ENCODE measurements around the gene ANO8. TPM values are rescaled to one million over a fixed set of nuclear protein-coding genes. Genes with fewer than 3 reads are reported as not detected.

Gene ANO8
- total RNA-seq, 2 donors from 2014 or later = 11.1 to 13.7 TPM

DNA sequence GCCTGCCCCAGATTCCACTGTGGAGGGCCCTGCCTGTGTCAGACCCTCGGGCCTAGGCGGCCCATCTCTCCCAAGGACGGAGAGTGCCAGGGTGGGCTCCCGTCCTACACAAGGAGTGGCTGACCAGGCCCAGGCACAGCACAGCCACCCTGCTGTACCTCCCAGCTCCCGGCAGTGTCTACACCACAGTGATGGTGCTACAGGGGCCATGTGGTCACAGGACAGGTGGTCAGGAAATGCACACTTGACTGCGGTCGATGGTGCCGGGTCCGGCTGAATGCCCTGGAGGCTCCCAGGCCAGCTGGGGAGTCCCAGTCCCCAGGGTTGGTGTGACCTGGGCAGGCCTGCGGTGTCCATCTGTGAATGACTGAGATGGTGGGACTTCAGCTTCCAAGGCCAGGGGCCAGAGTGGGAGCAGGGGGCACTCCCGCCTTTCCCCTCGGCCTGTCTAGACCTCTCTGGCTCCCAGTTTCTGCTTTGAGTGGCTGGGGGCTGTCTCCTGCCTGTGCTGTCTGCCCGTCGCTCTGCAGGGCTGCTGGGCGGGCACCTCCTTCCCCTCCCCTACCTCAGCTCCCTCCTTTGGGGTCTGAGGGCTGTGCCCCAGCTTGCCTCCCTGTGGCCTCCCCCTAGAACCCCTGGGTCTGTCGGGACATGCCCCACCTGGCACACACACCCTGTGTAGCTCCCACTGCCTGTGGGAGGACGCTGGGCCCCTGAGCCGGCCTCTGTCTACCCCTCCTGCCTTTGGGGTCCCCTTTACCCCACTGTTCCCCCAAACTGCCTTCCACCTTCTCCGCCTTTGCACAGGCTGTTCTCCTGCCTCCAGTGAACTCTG, 12.8 kb downstream of the ANO8 start:
- DNase-seq (no peak), ATAC-seq (replicated peaks in 1 of 2) (no peak)
- H3K9me3 Mint-ChIP-seq = no peaks in the 10 kb centered on the region
- no peaks in the 10 kb centered on the region for H3K27me3 Mint-ChIP-seq (ENCODE audit: low read depth)
- no peak overlapping the region for H3K4me3 Mint-ChIP-seq
- peaks cover 1 to 3% of the 10 kb centered on the region in 2 donors for H3K36me3 Mint-ChIP-seq (ENCODE audit: insufficient read depth in 2 of 2)
- peaks cover 5% of the 10 kb centered on the region for H3K4me1 Mint-ChIP-seq (ENCODE audit: low read depth)
- H3K27ac Mint-ChIP-seq = no peak overlapping the region

DNA sequence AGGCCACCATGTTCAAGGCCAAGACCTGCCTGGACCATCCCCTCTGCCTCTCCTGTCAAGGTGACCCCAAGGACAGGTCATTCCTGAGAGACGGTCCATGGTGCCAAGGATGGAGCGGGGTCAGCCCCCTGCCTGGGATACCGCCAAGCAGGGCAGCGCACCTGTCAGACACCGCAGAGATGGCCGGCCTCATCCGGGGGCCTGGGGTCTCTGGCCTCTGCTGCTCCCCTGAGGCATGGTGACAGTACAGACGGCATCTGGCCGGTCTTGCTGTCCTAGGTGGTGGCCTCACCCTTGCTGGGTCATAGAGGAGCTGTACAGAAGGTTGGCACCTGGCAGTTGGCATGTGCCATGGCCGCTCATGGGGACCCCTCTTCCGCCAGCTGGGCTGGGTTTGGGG, 14.2 kb downstream of the ANO8 start:
- H3K4me1 Mint-ChIP-seq (ENCODE audit: low read depth) = peaks cover 11% of the 10 kb centered on the region
- no peak overlapping the region for H3K4me3 Mint-ChIP-seq
- no peak overlapping the region for H3K27ac Mint-ChIP-seq
- no peaks in the 10 kb centered on the region for H3K9me3 Mint-ChIP-seq
- no peaks in the 10 kb centered on the region for H3K27me3 Mint-ChIP-seq (ENCODE audit: low read depth)
- H3K36me3 Mint-ChIP-seq (ENCODE audit: insufficient read depth in 2 of 2) = peaks cover 1 to 13% of the 10 kb centered on the region in 2 donors
- ATAC-seq (replicated peaks in 1 of 2) (no peak), DNase-seq (no peak)

DNA sequence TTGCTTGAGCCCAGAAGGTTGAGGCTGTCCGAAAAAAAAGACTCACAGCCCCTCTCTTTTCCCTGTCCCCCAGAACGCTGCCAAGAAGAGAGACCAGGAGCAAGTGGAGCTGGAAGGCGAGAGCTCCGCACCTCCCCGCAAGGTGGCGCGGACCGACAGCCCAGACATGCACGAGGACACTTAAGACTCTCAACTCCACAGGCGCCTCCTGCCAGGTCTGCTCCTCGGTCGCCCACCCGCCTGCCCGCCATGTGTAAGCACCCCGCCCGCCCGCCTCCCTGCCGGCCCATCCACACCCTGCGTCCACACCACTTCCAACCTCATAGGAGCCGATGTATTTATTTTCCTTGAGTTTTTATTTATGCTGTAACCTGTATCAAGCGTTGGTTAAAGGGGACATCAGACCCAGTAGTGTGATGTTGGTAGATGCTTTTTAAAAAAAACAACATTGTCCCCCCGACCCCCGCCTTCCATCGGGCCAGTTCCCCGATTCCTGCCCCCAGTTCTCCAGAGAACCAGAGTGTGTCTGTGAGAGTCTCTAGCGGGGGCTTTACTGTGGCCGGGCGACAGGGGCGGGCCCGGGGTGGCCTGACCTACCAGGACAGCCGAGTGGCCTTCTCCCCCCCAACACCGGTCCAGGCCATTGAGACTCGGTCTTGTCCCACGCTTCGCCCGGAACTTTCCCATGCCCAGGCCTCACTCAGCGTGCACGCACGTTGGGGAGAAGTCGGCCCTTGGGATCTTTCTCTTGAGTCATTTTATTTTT, 15.0 kb downstream of the ANO8 start:
- Mint-ChIP-seq H3K36me3 (ENCODE audit: insufficient read depth in 2 of 2) (peaks cover 1 to 13% of the 10 kb centered on the region in 2 donors), H3K4me3 (no peak overlapping the region), H3K27ac (no peak overlapping the region), H3K9me3 (no peaks in the 10 kb centered on the region), H3K27me3 (ENCODE audit: low read depth) (no peaks in the 10 kb centered on the region), H3K4me1 (ENCODE audit: low read depth) (peaks cover 11% of the 10 kb centered on the region)
- no peak for DNase-seq
- ATAC-seq (replicated peaks in 1 of 2) = no peak

DNA sequence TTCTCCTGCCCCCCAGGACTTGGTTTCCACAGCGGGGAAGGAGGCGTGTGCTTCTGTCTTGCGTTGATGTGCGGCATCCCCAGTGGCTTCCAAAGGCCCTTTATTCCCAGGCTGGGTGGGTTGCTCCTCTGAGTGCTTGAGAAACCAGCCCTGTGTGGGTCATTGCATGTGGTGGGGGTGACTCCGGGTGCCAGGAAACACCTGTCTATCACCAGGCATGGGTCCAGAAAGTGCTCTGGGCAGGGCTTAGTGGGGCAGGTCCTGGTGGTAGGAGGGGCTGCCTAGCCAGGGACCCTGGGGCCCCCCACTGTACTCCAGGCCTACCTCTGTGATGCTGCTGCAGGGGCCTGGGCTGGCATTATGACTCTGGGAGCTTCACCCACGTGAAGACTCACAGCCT, 15.7 kb downstream of the ANO8 start:
- no peak overlapping the region for H3K27ac Mint-ChIP-seq
- H3K9me3 Mint-ChIP-seq = no peaks in the 10 kb centered on the region
- H3K4me1 Mint-ChIP-seq (ENCODE audit: low read depth) = peaks cover 11% of the 10 kb centered on the region
- H3K36me3 Mint-ChIP-seq (ENCODE audit: insufficient read depth in 2 of 2) = peaks cover 1 to 13% of the 10 kb centered on the region in 2 donors
- no peak overlapping the region for H3K4me3 Mint-ChIP-seq
- H3K27me3 Mint-ChIP-seq (ENCODE audit: low read depth) = no peaks in the 10 kb centered on the region
- ATAC-seq (replicated peaks in 1 of 2) (no peak), DNase-seq (no peak)

DNA sequence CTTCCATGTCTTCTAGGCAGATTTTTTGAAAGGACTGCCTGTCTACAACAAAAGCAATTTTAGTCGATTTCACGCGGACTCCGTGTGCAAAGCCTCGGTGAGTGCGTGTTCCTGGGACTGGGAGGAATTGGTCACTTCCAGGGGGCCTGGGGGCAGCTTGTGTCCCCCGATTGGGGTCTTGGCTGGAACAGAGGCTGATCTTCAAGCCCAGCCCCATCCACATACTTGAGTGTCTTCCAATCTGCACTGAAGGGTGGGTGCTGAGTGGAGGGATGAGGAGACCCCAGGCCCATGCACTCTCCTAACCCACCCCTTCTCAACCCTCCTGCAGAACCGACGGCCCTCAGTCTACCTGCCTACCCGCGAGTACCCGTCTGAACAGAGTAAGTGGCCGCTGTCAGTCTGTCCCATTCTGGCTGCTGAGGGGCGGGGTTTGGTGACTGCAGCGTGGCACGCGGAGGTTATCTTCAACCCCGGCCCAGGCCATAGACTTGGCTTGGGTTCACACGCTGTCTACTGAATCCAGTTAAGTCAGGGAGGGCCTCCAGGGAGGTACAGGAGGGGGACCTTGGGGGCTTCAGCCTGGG, 20.6 kb downstream of the ANO8 start:
- Mint-ChIP-seq H3K27ac (no peak overlapping the region), H3K4me1 (ENCODE audit: low read depth) (peaks cover 27% of the 10 kb centered on the region), H3K9me3 (no peaks in the 10 kb centered on the region), H3K4me3 (no peak overlapping the region), H3K27me3 (ENCODE audit: low read depth) (no peaks in the 10 kb centered on the region), H3K36me3 (ENCODE audit: insufficient read depth in 2 of 2) (peaks cover 1 to 10% of the 10 kb centered on the region in 2 donors)
- ATAC-seq (replicated peaks in 1 of 2) (no peak), DNase-seq (no peak)

DNA sequence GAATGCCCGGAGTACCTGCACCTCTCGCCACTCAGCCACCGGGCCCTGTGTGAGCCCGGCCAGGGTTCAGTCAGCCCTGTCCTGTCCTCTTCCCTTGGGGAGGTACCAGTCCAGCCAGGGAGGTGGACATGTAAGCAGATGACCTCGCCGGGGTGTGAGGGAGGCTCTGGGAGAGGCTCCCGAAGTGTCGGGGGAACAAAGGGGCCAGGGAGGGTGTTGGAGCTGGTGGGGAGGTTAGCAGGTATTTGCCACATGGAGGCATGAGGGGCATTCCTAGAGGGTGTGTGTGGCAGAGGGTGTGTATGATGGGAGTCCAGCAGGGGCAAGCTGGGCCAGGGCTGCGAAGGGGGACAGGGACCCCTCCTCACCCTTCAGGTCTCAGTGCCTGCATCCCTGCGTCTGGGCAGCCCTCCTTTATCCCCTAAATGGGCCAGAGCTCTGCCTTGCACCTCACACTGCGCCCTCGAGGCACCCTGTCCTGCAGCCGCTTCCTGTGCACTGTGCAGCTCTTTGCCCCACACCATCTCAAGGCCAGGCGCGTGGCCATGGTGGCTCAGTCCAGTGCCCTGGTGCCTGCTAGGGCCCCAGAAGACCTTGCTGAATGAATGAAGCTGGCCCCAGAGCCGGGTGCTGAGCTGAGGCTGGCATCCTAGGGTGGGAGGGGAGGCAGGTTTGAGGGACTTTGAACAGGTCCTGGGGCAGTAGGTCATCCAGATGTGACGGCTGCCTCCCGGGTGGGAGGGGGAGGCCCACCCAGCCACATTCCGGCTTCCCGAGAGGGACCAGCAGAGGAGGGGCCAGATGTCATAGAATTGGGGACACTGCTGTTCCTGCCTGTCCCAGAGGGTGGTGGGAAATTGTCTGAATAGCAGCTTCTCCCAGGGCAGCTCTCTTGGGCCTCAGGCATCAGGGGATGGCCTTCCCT, 22.2 kb downstream of the ANO8 start:
- DNase-seq = no peak
- peaks cover 37% of the 10 kb centered on the region for H3K4me1 Mint-ChIP-seq (ENCODE audit: low read depth)
- H3K36me3 Mint-ChIP-seq (ENCODE audit: insufficient read depth in 2 of 2) = peaks cover 1 to 10% of the 10 kb centered on the region in 2 donors
- H3K27me3 Mint-ChIP-seq (ENCODE audit: low read depth) = no peaks in the 10 kb centered on the region
- no peak overlapping the region for H3K4me3 Mint-ChIP-seq
- no peak overlapping the region for H3K27ac Mint-ChIP-seq
- H3K9me3 Mint-ChIP-seq = no peaks in the 10 kb centered on the region
- no peak for ATAC-seq (replicated peaks in 1 of 2)

DNA sequence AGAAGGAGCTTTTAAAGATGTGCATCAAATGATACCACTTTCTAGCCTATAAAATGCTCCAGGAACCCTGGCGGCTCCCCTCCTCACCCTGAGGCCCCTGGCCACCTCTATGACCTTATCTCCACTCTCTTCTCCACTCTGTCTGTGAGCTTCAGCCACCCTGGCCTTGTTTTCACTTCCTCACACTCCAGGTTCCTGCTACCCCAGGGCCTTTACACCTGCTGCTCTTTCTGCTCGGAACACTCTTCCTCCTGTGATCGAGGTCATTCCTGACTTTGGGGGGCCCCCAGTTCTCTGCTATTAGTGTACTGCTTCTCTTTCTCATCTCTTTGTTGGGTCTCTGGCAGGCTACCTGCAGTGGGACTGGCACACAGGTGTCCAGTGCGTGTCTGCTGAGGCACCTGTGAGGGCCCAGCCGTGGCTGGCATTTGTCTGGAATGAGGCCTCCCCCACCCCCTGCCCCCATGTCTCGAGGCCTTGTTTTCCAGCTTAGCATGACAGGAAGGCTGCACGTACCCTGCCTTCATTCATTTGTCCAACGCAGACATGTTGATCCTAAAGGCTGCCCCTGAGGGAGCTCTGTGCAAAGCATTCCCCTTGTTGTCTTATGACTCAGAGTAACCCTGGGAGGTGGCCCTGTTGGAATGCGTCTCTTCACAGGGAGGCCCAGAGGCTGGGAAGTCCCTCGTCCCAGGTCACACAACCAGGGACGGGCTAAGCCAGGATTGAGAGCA, 23.0 kb downstream of the ANO8 start:
- Mint-ChIP-seq H3K4me3 (peak overlapping the region; percentile 14 to 93), H3K27ac (peak overlapping the region; percentile 20), H3K4me1 (ENCODE audit: low read depth) (peaks cover 46% of the 10 kb centered on the region), H3K36me3 (ENCODE audit: insufficient read depth in 2 of 2) (peaks cover 1 to 10% of the 10 kb centered on the region in 2 donors), H3K9me3 (no peaks in the 10 kb centered on the region), H3K27me3 (ENCODE audit: low read depth) (no peaks in the 10 kb centered on the region)
- ATAC-seq (replicated peaks in 1 of 2) (no peak), DNase-seq (no peak)

DNA sequence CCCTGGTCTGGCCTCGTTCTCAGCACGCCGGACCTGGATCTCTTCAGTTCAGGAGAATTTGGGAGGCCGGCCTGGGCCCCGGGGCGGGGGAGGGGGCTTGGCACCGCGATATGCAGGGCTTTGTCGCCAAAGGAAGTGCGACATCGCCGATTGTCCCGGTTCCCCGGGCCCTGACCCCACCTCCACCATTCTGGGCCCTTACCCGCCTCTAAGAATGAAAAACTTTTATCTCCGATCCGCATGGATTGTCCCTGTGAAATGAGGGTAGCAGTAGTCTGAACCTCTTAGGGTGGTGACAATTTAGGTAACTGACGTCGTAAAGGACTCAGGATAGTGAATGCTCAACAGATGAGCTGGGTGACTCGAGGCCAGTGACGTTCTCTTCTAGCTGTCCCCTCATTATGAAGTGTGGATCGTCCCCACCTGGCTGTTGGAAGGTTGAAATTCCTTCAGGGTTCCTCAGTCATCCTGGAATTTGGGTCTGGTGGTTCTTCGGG, 24.6 kb downstream of the ANO8 start:
- Mint-ChIP-seq H3K9me3 (no peaks in the 10 kb centered on the region), H3K4me1 (ENCODE audit: low read depth) (peaks cover 48% of the 10 kb centered on the region), H3K27me3 (ENCODE audit: low read depth) (no peaks in the 10 kb centered on the region), H3K4me3 (peak overlapping the region; percentile 86 to 93), H3K36me3 (ENCODE audit: insufficient read depth in 2 of 2) (peaks cover 0 to 1% of the 10 kb centered on the region in 2 donors), H3K27ac (peak overlapping the region; percentile 96)
- peak in 1 of 2 donors; percentile 49 for DNase-seq
- no peak for ATAC-seq (replicated peaks in 1 of 2)

DNA sequence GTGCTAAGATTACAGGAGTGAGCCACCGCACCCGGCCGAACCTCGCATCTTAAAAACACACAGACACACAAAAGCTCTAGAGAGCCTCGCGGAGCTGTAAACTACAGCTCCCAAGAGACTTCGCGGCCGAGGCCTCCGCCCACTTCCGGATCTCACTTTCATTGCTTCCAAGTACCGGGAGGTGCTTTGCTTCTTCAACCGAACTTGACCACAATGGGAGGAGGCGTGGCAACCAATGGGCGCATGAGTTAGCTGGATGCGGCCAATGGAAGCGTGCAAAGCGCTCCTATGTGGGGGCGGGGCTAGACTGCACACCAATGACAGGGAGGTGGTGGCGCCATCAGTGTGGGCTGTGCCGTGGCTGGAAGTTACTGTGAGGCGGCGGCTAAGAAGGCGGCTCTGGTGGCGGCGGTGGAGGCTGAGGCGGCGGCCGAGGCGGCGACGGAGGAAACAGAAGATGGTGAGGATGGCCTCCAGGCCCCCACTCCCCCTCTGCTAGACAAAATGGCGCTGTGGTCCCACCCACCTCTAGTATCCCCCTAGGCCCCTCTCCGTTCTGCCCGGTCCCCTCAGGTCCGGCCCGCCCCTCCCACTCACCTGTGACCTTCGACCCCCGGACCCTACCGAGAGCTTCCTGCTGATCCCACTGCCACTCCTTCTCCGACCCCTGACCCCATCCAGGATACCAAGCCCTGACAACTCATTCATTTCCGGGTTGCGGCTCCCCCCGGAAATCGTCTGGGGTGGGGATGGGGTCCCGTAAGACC, 25.3 kb downstream of the ANO8 start, which contains the start of gene DDA1:
Gene DDA1, plus strand, starts transcription at position 366 of the 767 bp plus-strand sequence. Its CDS starts 92 bp downstream, at position 458.
- no peaks in the 10 kb centered on the region for H3K9me3 Mint-ChIP-seq
- DNase-seq (peak; percentile 98 to 100), ATAC-seq (replicated peaks in 1 of 2) (peak; percentile 80)
- H3K27ac Mint-ChIP-seq = peak within 1 kb of the TSS; percentile 96
- peaks cover 0 to 1% of the 10 kb centered on the region in 2 donors for H3K36me3 Mint-ChIP-seq (ENCODE audit: insufficient read depth in 2 of 2)
- peak within 1 kb of the TSS; percentile 86 to 93 for H3K4me3 Mint-ChIP-seq
- no peaks in the 10 kb centered on the region for H3K27me3 Mint-ChIP-seq (ENCODE audit: low read depth)
- peaks cover 53% of the 10 kb centered on the region for H3K4me1 Mint-ChIP-seq (ENCODE audit: low read depth)

DNA sequence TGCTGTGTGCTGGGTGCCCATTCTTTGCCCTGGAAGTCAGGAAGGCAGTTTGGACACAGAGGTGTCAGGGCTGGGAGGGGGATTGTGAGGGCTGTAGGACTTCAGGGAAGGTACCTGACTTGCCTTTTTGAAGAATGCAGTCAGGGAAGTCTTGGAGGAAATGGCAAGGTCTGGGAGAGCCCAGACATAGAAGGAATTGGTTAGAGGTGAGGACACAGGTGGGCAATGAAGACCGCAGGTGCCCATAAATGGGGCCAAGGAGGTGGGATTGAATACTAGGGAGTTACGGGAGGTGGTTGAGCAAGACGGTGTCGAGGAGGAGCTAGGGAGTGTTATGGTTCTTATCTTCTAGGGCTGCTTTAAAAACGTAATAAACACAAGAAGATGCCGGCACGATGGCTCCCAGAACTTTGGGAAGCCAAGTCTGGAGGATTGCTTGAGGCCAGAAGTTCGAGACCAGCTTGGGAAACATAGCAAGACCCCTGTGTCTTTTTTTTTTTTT, 26.7 kb downstream of the ANO8 start:
- H3K4me1 Mint-ChIP-seq (ENCODE audit: low read depth) = peaks cover 60% of the 10 kb centered on the region
- H3K36me3 Mint-ChIP-seq (ENCODE audit: insufficient read depth in 2 of 2) = peaks cover 0 to 1% of the 10 kb centered on the region in 2 donors
- peak overlapping the region; percentile 8 to 86 for H3K4me3 Mint-ChIP-seq
- H3K27ac Mint-ChIP-seq = no peak overlapping the region
- ATAC-seq (replicated peaks in 1 of 2) (no peak), DNase-seq (no peak)
- no peaks in the 10 kb centered on the region for H3K9me3 Mint-ChIP-seq
- no peaks in the 10 kb centered on the region for H3K27me3 Mint-ChIP-seq (ENCODE audit: low read depth)

DNA sequence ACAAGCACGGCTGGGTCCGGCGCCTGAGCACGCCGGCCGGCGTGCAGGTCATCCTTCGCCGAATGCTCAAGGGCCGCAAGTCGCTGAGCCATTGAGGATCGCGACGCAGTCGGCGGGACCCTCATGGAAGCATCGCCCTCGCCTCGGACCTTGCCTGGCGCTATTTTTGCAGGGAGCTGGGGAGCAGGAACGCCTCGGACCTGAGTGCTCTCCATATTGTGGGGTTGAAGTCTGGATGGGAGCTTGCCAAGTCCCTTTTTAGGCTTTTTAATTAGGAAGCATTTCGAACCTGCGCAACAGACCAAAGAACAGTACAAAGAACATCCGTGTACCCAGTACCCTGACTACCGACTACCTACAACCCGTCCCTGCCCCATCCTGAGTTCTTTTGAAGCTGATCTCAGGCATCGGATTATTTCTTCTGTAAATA, 28.4 kb downstream of the ANO8 start:
- H3K4me1 Mint-ChIP-seq (ENCODE audit: low read depth) = peaks cover 59% of the 10 kb centered on the region
- no peaks in the 10 kb centered on the region for H3K9me3 Mint-ChIP-seq
- DNase-seq = no peak
- peaks cover 0 to 1% of the 10 kb centered on the region in 2 donors for H3K36me3 Mint-ChIP-seq (ENCODE audit: insufficient read depth in 2 of 2)
- H3K27me3 Mint-ChIP-seq (ENCODE audit: low read depth) = no peaks in the 10 kb centered on the region
- peak overlapping the region; percentile 86 to 94 for H3K4me3 Mint-ChIP-seq
- H3K27ac Mint-ChIP-seq = peak overlapping the region; percentile 77
- ATAC-seq (replicated peaks in 1 of 2) = no peak
